Measurements from ENCODE around the gene MSH3. TPM values are rescaled to one million over a fixed set of nuclear protein-coding genes. Genes with fewer than 3 reads are reported as not detected.
A peak's percentile ranks its signal among the peaks of the same experiment; 100 is the strongest.

MSH3 gene
- total RNA-seq, 4 donors from 2014 or later: 14.5 to 27.2 (median 21.5) TPM

- DNase-seq: no peak
- H3K9me3 ChIP-seq: no peaks in the 10 kb centered on the region
- H3K4me3 ChIP-seq: no peak overlapping the region
- TF ChIP-seq, protein P1, sequence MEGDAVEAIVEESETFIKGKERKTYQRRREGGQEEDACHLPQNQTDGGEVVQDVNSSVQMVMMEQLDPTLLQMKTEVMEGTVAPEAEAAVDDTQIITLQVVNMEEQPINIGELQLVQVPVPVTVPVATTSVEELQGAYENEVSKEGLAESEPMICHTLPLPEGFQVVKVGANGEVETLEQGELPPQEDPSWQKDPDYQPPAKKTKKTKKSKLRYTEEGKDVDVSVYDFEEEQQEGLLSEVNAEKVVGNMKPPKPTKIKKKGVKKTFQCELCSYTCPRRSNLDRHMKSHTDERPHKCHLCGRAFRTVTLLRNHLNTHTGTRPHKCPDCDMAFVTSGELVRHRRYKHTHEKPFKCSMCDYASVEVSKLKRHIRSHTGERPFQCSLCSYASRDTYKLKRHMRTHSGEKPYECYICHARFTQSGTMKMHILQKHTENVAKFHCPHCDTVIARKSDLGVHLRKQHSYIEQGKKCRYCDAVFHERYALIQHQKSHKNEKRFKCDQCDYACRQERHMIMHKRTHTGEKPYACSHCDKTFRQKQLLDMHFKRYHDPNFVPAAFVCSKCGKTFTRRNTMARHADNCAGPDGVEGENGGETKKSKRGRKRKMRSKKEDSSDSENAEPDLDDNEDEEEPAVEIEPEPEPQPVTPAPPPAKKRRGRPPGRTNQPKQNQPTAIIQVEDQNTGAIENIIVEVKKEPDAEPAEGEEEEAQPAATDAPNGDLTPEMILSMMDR (IDR thresholded peaks at IDR 0.05): no peak
- no peak for TF ChIP-seq POLR2A (IDR thresholded peaks at IDR 0.05)
- peaks cover 0 to 11% (median 0%) of the 10 kb centered on the region in 3 donors for H3K36me3 ChIP-seq
- no peaks in the 10 kb centered on the region for H3K4me1 ChIP-seq
- H3K27ac ChIP-seq: peak overlapping the region in 2 of 4 donors; percentile 19 to 63
- H3K27me3 ChIP-seq: no peaks in the 10 kb centered on the region
Measured at GRCh38 chr5:80740999-80741398, 86.5 kb downstream of the MSH3 start.

GRCh38 chr5:80744149-80744548, 89.7 kb downstream of the MSH3 start:
- no peak for TF ChIP-seq POLR2A (IDR thresholded peaks at IDR 0.05)
- TF ChIP-seq, protein P1 (IDR thresholded peaks at IDR 0.05): no peak
- Histone ChIP-seq H3K36me3 (peaks cover 0 to 24% (median 0%) of the 10 kb centered on the region in 3 donors), H3K4me3 (no peak overlapping the region)

GRCh38 chr5:80745490-80745889, 91.0 kb downstream of the MSH3 start:
- TF ChIP-seq, protein P1 (IDR thresholded peaks at IDR 0.05): no peak
- no peak for TF ChIP-seq POLR2A (IDR thresholded peaks at IDR 0.05)
- no peaks in the 10 kb centered on the region for H3K27me3 ChIP-seq
- DNase-seq: no peak
- peaks cover 0 to 26% (median 0%) of the 10 kb centered on the region in 3 donors for H3K36me3 ChIP-seq
- no peaks in the 10 kb centered on the region for H3K4me1 ChIP-seq
- H3K27ac ChIP-seq: no peak overlapping the region
- no peak overlapping the region for H3K4me3 ChIP-seq
- no peaks in the 10 kb centered on the region for H3K9me3 ChIP-seq

More at GRCh38 chr5:80744149-80744548, 89.7 kb downstream of the MSH3 start:
- Histone ChIP-seq H3K27me3 (no peaks in the 10 kb centered on the region), H3K9me3 (no peaks in the 10 kb centered on the region), H3K27ac (no peak overlapping the region), H3K4me1 (no peaks in the 10 kb centered on the region)
- no peak for DNase-seq

- Histone ChIP-seq H3K27me3 (no peaks in the 10 kb centered on the region), H3K36me3 (peaks cover 0 to 23% (median 0%) of the 10 kb centered on the region in 3 donors), H3K27ac (no peak overlapping the region), H3K4me1 (no peaks in the 10 kb centered on the region), H3K9me3 (no peaks in the 10 kb centered on the region), H3K4me3 (no peak overlapping the region)
- TF ChIP-seq POLR2A (IDR thresholded peaks at IDR 0.05): no peak
- no peak for DNase-seq
Measured at GRCh38 chr5:80747922-80748321, 93.5 kb downstream of the MSH3 start.

DNA sequence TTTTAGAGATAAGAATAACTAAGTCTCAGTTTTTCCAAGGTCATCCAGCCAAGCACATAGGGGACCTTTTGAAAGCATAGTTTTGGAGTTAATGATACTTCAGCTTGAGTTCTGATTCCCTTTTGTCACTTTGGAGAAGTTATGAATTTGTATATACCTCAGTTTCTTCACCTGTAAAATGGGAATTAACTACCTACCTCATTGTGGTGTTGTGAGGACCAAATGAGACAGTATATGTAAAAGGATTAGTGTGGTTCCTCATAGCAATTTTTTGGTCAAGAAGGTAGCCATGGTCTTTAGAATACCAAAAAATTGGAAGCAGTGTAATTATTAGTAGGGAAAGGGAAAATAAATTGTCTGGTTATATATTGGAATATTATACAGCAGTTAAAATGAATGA, 98.0 kb downstream of the MSH3 start:
- TF ChIP-seq, protein P1 (IDR thresholded peaks at IDR 0.05): no peak
- TF ChIP-seq POLR2A (IDR thresholded peaks at IDR 0.05): no peak

GRCh38 chr5:80753712-80754111, 99.3 kb downstream of the MSH3 start:
- no peaks in the 10 kb centered on the region for H3K4me1 ChIP-seq
- peaks cover 0 to 3% (median 0%) of the 10 kb centered on the region in 3 donors for H3K36me3 ChIP-seq
- H3K9me3 ChIP-seq: no peaks in the 10 kb centered on the region
- no peak for TF ChIP-seq POLR2A (IDR thresholded peaks at IDR 0.05)
- TF ChIP-seq, protein P1 (IDR thresholded peaks at IDR 0.05): no peak
- H3K4me3 ChIP-seq: no peak overlapping the region
- no peaks in the 10 kb centered on the region for H3K27me3 ChIP-seq
- H3K27ac ChIP-seq: no peak overlapping the region
- no peak for DNase-seq

More for the DNA sequence above, 98.0 kb downstream of the MSH3 start:
- no peak overlapping the region for H3K27ac ChIP-seq
- H3K36me3 ChIP-seq: peaks cover 0 to 7% (median 0%) of the 10 kb centered on the region in 3 donors
- no peaks in the 10 kb centered on the region for H3K4me1 ChIP-seq
- no peak for DNase-seq
- no peak overlapping the region for H3K4me3 ChIP-seq
- no peaks in the 10 kb centered on the region for H3K9me3 ChIP-seq
- H3K27me3 ChIP-seq: no peaks in the 10 kb centered on the region
